HepG2 (cell line): Measurements from ENCODE around the gene NOL12. TPM values are rescaled to one million over a fixed set of nuclear protein-coding genes. Genes with fewer than 3 reads are reported as not detected.

Experiments used
- ATAD3A ChIP-seq: sonication (generic); formaldehyde crosslinking; IDR thresholded peaks from 2 replicates; pipeline ENCODE4 v1.4.0; 2020; ENCODE audit warnings: missing genetic modification reagents
- DMAP1 ChIP-seq: IDR thresholded peaks from 2 replicates; pipeline ENCODE4 v1.6.1; 2016
- DZIP1 ChIP-seq: sonication (generic); formaldehyde crosslinking; IDR thresholded peaks from 2 replicates; pipeline ENCODE4 v1.5.0; 2020; ENCODE audit warnings: mild to moderate bottlenecking, missing genetic modification reagents
- KAT7 ChIP-seq: IDR thresholded peaks from 2 replicates; pipeline ENCODE4 v1.6.1; 2018; ENCODE audit warnings: borderline replicate concordance, missing compliant biosample characterization
- KDM4B ChIP-seq: sonication (generic); formaldehyde crosslinking; IDR thresholded peaks from 2 replicates; pipeline ENCODE4 v1.4.0; 2020; ENCODE audit warnings: missing genetic modification reagents
- NR2C2 ChIP-seq: sonication (generic); formaldehyde crosslinking; IDR thresholded peaks from 2 replicates; pipeline ENCODE4 v1.4.0; 2020; ENCODE audit warnings: missing genetic modification reagents, mild to moderate bottlenecking, moderate library complexity, borderline replicate concordance
- ZFP62 ChIP-seq: sonication (generic); formaldehyde crosslinking; IDR thresholded peaks from 2 replicates; pipeline ENCODE4 v1.4.0; 2020; ENCODE audit warnings: missing genetic modification reagents
- ZNF296 ChIP-seq: sonication (generic); formaldehyde crosslinking; conservative IDR thresholded peaks from 2 replicates; pipeline ENCODE4 v1.5.0; 2020; ENCODE audit warnings: mild to moderate bottlenecking, missing genetic modification reagents
- ZNF672 ChIP-seq: sonication (generic); formaldehyde crosslinking; IDR thresholded peaks from 2 replicates; pipeline ENCODE4 v1.8.1; 2022; ENCODE audit warnings: missing genetic modification reagents
- ZNF878 ChIP-seq: sonication (generic); formaldehyde crosslinking; IDR thresholded peaks from 2 replicates; pipeline ENCODE4 v1.8.1; 2023; ENCODE audit warnings: mild to moderate bottlenecking, missing genetic modification reagents, moderate library complexity
- polyA plus RNA-seq, 8 experiments: library from polyadenylated mRNA; depleted of rRNA in 3 of 8; stranded (reverse) in 7 of 8; unstranded in 1 of 8; fragments of >200 nt; fragmentation: Illumina TruSeq in 4 of 8; extraction: Trizol in 4 of 8; gene quantifications; 2 replicates each; pipeline versions ENCODE4 v1.2.1 to v1.2.3, GENCODE V29; 2011 to 2016; ENCODE audit warnings: low read depth in 4 of 8, missing spikeins in 1 of 8, mixed read lengths in 1 of 8; ENCODE audit not compliant: insufficient read depth in 1 of 8
- total RNA-seq, 5 experiments: library from RNA; depleted of rRNA; stranded (reverse); fragments of >200 nt; fragmentation: Illumina TruSeq; extraction: Trizol; gene quantifications; 2 replicates each; pipeline ENCODE4 v1.2.3, GENCODE V29; 2016; ENCODE audit warnings: low read depth in 1 of 5
- TF ChIP-seq, protein P1 (sequence below): sonication (generic); formaldehyde crosslinking; IDR thresholded peaks from 2 replicates; pipeline ENCODE4 v1.4.0; 2020; ENCODE audit warnings: missing genetic modification reagents, borderline replicate concordance
- TF ChIP-seq, protein P2 (sequence below): sonication (generic); formaldehyde crosslinking; IDR thresholded peaks from 2 replicates; pipeline ENCODE4 v1.4.0; 2020; ENCODE audit warnings: mild to moderate bottlenecking, missing genetic modification reagents

NOL12 gene
- total and polyA plus RNA-seq, 2 of the 13 experiments (the other 11 are each of a cell fraction or from before 2014, with no cell fraction given), result 14.3 to 31.4 TPM

DNA sequence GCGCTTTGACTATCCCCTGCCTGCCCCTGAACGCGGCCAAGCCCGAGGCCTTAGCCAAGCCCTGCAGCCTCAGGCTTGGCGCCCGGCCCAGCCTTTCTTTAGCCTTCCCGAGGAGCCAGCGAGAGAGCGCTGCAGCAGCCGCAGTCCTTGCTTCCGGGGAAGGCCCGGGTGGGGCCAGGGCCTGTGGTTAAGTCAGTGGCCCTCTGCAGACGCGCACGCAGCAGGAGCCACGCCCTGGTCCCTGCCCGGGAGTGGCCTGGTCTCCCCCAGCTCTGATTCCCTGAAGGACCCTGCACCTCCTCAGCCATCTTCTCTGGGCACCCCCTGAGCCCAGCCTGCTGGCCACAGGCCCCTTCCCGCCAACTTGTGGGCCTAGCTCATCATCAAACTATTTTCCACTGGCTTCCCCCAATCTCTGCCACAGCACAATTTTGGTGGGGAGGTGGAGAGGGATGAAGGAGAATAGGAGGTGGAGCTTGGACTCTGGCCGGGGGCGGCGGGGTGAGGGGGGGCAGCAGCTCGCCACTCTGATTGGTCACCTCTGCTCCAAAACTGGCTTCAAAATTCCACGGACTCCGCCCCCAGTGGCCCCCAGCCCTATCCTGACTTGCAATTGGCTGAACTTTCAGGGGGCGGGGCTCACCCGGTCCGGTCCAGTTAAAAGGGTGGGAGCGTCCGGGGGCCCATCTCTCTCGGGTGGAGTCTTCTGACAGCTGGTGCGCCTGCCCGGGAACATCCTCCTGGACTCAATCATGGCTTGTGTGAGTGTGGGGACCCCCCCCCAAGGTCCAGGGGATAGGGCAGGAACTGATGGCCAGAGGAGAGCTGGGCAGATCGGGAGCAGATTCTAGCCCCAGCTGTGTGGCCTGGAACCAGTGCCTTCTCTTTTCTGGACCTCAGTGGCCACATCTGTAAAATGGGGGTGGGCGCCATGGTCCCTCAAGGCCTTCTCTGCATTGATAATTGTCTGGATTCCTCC is 10.9 kb upstream of the NOL12 start, which contains the start of gene LGALS1 (continued):
- TF ChIP-seq, protein P1, sequence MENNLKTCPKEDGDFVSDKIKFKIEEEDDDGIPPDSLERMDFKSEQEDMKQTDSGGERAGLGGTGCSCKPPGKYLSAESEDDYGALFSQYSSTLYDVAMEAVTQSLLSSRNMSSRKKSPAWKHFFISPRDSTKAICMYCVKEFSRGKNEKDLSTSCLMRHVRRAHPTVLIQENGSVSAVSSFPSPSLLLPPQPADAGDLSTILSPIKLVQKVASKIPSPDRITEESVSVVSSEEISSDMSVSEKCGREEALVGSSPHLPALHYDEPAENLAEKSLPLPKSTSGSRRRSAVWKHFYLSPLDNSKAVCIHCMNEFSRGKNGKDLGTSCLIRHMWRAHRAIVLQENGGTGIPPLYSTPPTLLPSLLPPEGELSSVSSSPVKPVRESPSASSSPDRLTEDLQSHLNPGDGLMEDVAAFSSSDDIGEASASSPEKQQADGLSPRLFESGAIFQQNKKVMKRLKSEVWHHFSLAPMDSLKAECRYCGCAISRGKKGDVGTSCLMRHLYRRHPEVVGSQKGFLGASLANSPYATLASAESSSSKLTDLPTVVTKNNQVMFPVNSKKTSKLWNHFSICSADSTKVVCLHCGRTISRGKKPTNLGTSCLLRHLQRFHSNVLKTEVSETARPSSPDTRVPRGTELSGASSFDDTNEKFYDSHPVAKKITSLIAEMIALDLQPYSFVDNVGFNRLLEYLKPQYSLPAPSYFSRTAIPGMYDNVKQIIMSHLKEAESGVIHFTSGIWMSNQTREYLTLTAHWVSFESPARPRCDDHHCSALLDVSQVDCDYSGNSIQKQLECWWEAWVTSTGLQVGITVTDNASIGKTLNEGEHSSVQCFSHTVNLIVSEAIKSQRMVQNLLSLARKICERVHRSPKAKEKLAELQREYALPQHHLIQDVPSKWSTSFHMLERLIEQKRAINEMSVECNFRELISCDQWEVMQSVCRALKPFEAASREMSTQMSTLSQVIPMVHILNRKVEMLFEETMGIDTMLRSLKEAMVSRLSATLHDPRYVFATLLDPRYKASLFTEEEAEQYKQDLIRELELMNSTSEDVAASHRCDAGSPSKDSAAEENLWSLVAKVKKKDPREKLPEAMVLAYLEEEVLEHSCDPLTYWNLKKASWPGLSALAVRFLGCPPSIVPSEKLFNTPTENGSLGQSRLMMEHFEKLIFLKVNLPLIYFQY (CRISPR knock-in tag), result peak; percentile 72; the same call in 1 of the 2 replicates
- no peak for TF ChIP-seq ATAD3A
- TF ChIP-seq, protein P2, sequence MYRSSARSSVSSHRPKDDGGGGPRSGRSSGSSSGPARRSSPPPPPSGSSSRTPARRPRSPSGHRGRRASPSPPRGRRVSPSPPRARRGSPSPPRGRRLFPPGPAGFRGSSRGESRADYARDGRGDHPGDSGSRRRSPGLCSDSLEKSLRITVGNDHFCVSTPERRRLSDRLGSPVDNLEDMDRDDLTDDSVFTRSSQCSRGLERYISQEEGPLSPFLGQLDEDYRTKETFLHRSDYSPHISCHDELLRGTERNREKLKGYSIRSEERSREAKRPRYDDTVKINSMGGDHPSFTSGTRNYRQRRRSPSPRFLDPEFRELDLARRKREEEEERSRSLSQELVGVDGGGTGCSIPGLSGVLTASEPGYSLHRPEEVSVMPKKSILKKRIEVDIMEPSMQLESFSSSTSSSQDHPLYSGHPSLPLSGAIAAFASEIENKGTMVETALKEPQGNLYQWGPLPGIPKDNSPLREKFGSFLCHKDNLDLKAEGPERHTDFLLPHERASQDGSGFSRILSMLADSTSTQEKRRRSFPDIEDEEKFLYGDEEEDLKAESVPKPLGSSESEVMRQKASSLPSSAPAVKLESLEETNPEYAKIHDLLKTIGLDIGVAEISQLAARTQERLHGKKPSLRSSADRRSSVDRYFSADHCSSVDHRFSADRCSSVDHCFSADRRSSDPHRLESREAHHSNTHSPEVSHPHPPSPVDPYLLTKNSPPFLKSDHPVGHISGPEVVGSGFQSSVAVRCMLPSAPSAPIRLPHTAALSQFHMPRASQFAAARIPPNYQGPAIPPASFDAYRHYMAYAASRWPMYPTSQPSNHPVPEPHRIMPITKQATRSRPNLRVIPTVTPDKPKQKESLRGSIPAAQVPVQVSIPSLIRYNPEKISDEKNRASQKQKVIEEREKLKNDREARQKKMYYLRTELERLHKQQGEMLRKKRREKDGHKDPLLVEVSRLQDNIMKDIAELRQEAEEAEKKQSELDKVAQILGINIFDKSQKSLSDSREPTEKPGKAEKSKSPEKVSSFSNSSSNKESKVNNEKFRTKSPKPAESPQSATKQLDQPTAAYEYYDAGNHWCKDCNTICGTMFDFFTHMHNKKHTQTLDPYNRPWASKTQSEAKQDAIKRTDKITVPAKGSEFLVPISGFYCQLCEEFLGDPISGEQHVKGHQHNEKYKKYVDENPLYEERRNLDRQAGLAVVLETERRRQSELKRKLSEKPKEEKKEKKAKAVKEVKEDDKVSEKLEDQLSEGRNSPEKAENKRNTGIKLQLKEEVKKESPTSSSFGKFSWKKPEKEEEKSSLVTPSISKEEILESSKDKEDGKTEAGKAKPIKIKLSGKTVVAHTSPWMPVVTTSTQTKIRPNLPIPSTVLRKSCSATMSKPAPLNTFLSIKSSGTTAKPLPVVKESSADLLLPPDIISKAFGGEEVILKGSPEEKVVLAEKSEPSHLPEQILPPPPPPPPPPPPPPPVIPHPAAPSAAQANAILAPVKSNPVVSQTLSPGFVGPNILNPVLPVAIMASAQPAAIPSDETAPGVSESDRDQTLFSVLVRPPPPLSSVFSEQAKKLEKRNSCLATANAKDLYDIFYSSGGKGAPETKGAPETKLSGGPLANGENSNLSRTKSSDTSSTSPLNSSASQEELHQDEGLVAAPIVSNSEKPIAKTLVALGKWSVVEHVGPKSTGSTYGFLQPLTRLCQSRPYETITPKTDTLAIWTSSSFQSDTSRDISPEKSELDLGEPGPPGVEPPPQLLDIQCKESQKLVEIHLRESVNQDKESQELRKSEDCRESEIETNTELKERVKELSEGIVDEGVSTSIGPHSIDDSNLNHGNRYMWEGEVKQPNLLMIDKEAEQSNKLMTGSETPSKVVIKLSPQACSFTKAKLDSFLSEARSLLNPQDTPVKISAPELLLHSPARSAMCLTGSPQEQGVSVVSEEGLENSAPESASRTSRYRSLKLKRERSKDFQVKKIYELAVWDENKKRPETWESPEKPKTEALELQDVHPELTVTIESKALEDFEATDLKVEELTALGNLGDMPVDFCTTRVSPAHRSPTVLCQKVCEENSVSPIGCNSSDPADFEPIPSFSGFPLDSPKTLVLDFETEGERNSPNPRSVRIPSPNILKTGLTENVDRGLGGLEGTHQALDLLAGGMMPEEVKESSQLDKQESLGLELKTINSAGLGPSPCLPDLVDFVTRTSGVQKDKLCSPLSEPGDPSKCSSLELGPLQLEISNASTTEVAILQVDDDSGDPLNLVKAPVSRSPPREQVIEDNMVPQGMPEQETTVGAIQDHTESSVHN, result no peak
- peak; percentile 27; the same call in 1 of the 2 replicates for TF ChIP-seq DMAP1
- TF ChIP-seq ZNF672, result no peak
- TF ChIP-seq KDM4B, result no peak
- TF ChIP-seq ZNF296 (CRISPR knock-in tag), result no peak
- TF ChIP-seq KAT7, result no peak
- no peak for TF ChIP-seq NR2C2 (CRISPR knock-in tag)
- no peak for TF ChIP-seq ZFP62 (CRISPR knock-in tag)
- 0 out of 2 replicates have a peak, but pooled peaks have one; percentile 34 for TF ChIP-seq DZIP1 (CRISPR knock-in tag)
- TF ChIP-seq ZNF878 (CRISPR knock-in tag), result no peak
